ENCODE results near the gene RSBN1. TPM values are rescaled to one million over a fixed set of nuclear protein-coding genes. Genes with fewer than 3 reads are reported as not detected.
"Not testable (repeated sequence)": the region's sequence is repeated elsewhere in the genome, so short reads cannot be mapped to it uniquely, and the experiment has no call there.

Gene RSBN1
- polyA plus RNA-seq, 5 donors = 15.9 to 26.8 (median 24.5) TPM

DNA sequence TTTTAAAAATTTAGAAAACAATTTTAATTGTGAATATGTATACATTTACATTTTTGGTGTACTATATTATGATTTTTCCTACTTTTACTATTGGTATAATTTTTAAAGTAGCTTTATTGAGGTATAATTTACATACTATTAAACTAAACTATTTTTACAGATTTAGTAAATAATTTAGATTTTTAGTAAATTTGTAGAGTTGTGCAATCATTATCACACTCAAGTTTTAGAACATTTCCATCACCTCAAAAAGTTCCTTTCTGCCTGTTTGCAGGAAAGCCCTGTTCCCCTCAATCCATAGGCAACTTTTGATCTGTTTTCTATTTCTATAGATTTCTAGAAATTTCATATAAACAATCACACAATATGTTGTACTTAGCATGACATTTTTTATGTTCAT lies 61.2 kb downstream of the RSBN1 start:
- DNase-seq = no peak

DNA sequence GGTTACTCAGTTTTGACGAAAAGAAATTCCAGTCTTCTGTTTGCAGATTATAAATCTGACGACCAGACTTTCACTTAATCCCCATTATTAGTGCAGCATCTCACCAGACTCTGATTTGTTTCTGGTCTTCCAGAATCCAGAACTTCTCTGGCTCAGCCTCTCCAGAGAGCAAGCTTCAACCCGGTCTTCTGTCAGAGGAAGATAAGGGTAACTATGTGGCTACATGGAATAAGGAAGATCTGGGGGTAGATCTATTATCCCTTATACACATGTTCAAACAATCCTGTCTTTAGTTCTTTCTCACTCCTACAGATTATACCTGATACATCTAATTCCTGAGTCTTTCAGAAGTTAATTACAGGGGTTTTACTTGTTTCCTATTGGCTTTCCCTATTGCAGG lies 62.9 kb downstream of the RSBN1 start:
- DNase-seq = no peak

DNA sequence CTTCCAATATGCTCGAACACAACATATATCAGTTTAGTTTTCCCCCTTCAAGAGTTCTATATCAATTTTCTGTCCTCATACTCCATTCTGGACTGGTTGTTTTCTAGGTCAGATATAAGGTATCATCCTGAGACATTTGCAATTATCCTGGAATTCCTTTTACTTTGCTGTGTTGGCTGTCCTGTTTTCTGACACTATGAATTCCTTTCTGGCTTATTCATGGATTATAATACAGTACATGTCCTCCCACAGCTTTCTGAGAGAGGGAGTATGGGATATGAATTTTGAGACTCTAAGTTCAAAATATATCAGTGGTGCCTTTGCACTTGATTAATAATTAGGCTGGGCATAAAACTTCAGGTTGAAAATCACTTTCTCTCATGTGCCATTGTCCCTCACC lies 64.9 kb downstream of the RSBN1 start:
- DNase-seq = no peak

DNA sequence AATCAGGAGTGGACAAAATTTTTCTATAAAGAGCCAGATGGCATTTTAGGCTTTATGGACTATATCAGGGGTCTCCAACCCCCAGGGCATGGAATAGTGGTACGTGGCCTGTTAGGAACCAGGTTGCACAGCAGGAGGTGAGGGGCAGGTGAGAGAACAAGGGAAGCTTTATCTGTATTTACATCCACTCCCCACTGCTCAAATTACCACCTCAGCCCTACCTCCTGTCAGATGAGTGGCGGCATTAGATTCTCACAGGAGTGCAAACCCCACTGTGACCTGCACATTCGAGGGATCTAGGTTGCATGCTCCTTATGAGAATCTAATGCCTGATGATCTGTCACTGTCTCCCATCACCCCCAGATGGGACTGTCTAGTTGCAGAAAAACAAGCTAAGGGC lies 66.9 kb downstream of the RSBN1 start:
- DNase-seq = no peak

DNA sequence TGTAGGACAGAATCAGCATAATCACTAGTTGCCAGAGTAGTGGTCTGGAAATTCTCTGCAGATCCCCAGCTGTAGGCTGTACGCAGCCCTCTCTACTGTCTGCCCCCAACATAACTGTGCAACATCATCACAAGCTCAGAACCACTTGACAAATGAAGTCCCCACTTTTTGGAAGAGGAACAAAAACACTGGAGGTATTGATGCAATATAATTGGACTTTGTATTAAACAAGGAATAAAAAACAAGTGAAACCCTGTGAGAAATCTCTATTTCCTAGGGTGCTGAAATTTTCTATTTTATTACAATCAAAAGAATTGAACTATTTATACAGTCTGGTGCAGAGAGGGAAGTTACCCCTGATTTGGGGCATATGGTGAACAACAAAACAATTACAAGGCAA lies 68.2 kb downstream of the RSBN1 start:
- DNase-seq = no peak

DNA sequence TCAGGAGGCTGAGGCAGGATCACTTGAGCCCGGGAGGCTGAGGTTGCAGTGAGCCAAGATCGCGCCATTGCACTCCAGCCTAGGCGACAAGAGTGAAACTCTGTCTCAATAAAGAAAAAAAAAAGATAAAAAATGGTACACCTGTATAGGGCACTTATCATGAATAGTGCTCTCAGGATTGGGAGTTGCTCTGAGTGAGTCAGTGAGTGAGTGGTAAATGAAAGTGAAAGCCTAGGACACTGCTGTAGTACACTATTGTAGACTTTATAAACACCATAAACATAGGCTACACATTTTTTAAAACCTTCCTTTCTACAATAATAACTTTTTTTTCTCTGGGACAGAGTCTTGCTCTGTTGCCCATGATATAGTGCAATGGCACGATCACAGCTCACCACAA lies 69.8 kb downstream of the RSBN1 start:
- DNase-seq = no peak

DNA sequence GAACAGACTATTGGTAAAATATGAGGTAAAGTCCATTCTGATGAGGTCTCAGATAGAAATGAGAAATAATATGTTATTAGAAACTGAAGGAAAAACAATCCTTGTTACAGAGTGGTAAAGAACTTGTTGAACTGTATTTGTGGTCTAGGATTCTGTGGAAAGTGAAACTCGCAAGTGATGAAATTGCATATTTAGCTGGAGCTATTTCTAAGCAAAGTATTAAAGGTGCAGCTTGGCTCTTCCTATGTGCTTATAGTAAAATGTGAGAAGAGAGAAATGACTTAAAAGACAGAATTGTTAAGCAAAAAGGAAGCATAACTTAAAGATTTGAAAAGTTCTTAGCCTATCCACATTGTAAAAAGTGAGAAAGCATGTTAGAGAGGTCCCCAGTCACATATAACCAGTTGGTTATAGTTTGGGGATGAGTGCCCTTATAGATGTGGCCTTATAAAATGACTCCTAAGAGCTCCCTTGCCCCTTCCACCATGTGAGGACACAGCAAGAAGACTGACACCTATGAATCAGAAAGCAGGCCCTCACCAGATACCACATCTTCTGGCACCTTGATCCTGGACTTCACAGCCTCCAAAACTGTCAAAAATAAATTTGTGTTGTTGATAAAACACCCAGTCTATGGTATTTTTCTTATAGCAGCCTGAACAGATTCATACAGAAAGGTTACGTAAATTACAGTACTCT lies 77.8 kb downstream of the RSBN1 start:
- DNase-seq = no peak

DNA sequence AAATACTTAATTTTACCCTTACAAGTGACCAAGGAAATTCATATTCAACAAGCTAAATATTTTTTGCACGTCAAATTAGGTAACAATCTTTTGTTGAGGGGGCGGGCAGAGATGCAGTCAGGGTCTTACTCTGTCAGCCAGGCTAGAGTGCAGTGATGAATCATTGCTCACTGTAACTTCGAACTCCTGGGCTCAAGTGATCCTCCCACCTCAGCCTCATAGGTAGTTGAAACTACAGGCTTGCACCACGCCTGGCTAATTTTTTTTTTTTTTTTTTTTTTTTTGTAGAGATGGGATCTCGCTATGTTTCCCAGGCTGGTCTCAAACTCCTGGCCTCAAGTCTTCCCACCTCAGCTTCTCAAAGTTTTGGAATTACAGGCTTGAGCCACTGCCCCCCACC lies 79.5 kb downstream of the RSBN1 start:
- DNase-seq = no peak

DNA sequence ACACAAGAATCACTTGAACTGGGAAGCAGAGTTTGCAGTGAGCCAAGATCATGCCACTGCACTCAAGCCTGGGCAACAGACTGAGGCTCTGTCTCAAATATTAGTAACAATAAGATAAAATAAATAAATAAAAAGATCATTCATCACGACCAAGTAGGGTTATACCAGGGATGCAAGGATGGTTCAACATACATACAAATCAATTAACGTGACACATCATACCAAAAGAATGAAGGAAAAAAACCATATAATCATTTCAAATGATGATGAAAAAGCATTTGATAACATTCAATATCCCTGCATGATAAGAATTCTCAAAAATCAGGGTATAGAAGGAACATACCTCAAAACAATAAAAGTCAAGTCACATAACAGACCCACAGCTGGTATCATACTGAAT lies 91.3 kb downstream of the RSBN1 start:
- DNase-seq = no peak

DNA sequence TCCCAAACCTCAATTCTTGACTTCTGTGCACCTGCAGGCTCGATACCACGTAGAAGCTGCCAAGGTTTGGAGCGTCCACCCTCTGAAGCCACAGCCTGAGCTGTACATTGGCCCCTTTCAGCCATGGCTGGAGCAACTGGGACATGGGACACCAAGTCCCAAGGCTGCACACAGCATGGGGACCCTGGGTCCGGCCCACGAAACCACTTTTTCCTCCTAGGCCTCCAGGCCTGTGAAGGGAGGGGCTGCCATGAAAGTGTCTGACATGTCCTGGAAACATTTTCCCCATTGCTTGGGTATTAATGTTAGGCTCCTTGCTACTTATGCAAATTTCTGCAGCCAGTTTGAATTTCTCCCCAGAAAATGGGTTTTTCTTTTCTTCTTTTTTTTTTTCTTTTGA lies 93.7 kb downstream of the RSBN1 start:
- DNase-seq = not testable (repeated sequence)

DNA sequence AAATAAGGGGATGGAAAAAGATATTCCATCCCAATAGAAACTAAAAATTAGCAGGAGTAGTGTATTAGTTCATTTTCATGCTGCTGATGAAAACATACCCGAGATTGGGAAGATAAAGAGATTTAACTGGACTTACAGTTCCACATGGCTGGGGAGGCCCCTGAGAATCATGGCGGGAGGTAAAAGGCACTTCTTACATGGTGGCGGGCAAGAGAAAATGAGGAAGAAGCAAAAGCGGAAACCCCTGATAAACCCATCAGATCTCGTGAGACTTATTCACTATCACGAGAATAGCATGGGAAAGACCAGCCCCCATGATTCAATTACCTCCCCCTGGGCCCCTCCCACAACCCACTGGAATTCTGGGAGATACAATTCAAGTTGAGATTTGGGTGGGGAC lies 94.8 kb downstream of the RSBN1 start:
- DNase-seq = not testable (repeated sequence)

DNA sequence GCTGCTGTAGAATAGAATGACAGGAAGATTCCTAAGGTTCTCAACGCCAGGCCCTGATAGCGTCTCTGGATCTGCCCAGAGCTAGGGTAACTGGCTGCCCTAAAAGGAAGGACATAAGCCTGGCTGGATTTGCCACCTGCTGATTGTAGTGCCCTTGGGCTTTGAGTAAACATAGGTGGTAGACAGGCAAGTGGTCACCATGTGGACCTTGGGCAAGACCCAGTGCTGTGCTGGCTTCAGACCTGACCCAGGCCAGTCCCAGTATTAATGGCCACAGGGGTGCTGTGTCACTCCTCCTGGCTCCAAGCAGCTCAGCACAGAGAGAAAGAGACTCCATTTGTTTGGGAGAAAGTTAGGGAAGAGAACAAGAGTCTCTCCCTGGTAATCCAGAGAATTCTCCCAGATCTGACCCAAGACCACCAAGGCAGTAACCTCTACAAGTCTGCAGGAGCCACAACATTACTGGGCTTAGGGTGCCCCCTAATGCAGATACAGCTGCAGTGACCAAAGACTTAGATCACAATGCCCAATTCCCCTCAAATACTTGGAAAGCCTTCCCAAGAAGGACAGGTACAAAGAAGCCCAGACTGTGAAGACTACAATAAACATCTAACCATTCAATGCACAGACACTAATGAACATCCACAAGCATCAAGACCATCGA lies 97.5 kb downstream of the RSBN1 start:
- no peak for DNase-seq

Other genes with a start within 250 kb of the RSBN1 start
- gene PHTF1, start 53.0 kb downstream of the RSBN1 start, polyA plus RNA-seq (ENCODE audit: insufficient read depth in 1 of 5, insufficient read length in 5 of 5, low replicate concordance in 1 of 5) = 10 to 100 TPM; 17.2 to 23.9 (median 21.7) TPM
- gene PTPN22, start 59.2 kb upstream of the RSBN1 start, polyA plus RNA-seq (ENCODE audit: insufficient read depth in 1 of 5, insufficient read length in 5 of 5, low replicate concordance in 1 of 5) = 1 to 10 TPM in 3 of 5 donors, under 1 TPM in 2; 0.56 to 1.1 (median 1.1) TPM
- 1 to 10 TPM in 3 of 5 donors, under 1 TPM in 2; 0.50 to 1.3 (median 1.1) TPM for gene BCL2L15, start 75.1 kb upstream of the RSBN1 start, polyA plus RNA-seq (ENCODE audit: insufficient read depth in 1 of 5, insufficient read length in 5 of 5, low replicate concordance in 1 of 5)
- gene AP4B1, start 92.3 kb upstream of the RSBN1 start, polyA plus RNA-seq (ENCODE audit: insufficient read depth in 1 of 5, insufficient read length in 5 of 5, low replicate concordance in 1 of 5) = 10 to 100 TPM; 46.4 to 65.5 (median 49.8) TPM
- gene DCLRE1B, start 92.8 kb upstream of the RSBN1 start, polyA plus RNA-seq (ENCODE audit: insufficient read depth in 1 of 5, insufficient read length in 5 of 5, low replicate concordance in 1 of 5) = 10 to 100 TPM in 4 of 5 donors, 1 to 10 TPM in 1; 9.4 to 11.4 (median 10.3) TPM
- gene HIPK1, start 116.8 kb upstream of the RSBN1 start, polyA plus RNA-seq (ENCODE audit: insufficient read depth in 1 of 5, insufficient read length in 5 of 5, low replicate concordance in 1 of 5) = 10 to 100 TPM; 35.9 to 45.7 (median 42.1) TPM
- 100 to 1,000 TPM; 251 to 302 (median 269) TPM for gene OLFML3, start 167.0 kb upstream of the RSBN1 start, polyA plus RNA-seq (ENCODE audit: insufficient read depth in 1 of 5, insufficient read length in 5 of 5, low replicate concordance in 1 of 5)